Fibroblast of lung (primary cell): ENCODE measurements around the gene ANKS1B.

Source experiments
- CTCF ChIP-seq, 2 donors: IDR thresholded peaks in 1 of 2; conservative IDR thresholded peaks in 1 of 2; 1 replicate in 1 of 2; 2 replicates in 1 of 2; pipeline ENCODE4 v1.5.1; 2011 to 2012; ENCODE audit warnings: low read length in 2 of 2, control low read depth in 1 of 2, inconsistent platforms in 1 of 2, low read depth in 1 of 2, mild to moderate bottlenecking in 1 of 2
- EZH2 ChIP-seq: IDR thresholded peaks from 2 replicates; pipeline ENCODE4 v1.5.1; 2012; ENCODE audit warnings: low read length, control low read depth, mild to moderate bottlenecking; ENCODE audit errors: missing control alignments

- TF ChIP-seq CTCF (conservative IDR thresholded peaks at IDR 0.05 in 1 of 2, IDR thresholded peaks at IDR 0.05 in 1 of 2; ENCODE audit: low read depth in 1 of 2, low read length in 2 of 2) (no peak), EZH2 (no peak)
These were observed 1234.2 kb downstream of the ANKS1B start for GRCh38 chr12:98750511-98750910.
